Pancreas (tissue), 10 donors: Measurements from ENCODE around the gene DSTN. TPM values are rescaled to one million over a fixed set of nuclear protein-coding genes. Genes with fewer than 3 reads are reported as not detected.
A peak's percentile ranks its signal among the peaks of the same experiment; 100 is the strongest.
"Not testable (repeated sequence)": the region's sequence is repeated elsewhere in the genome, so short reads cannot be mapped to it uniquely, and the experiment has no call there.

Experiments
- ATAC-seq, 4 donors: fragments of 200-7000 bp; cut with Tn5 transposase; one replicate each; pipeline versions ENCODE4 v1.8.0 to v1.9.1; 2020; ENCODE audit warnings: mild to moderate bottlenecking in 4 of 4, moderate library complexity in 4 of 4
- DNase-seq, 6 donors: peaks; one replicate each; pipeline ENCODE4 v3.0.0-alpha.2; 2020
- FAIRE-seq: peaks from 2 replicates; lab custom pipeline; 2012; peaks lifted over from hg19 to GRCh38; lab: Jason Lieb, UNC
- H3K27ac ChIP-seq, 4 donors: fragments of 200-600 bp; sonication (generic); 1 replicate in 3 of 4; 2 replicates in 1 of 4; pipeline versions ENCODE4 v1.5.0 to v1.8.0; 2020
- H3K27me3 ChIP-seq, 4 donors: fragments of 200-600 bp; one replicate each; pipeline ENCODE4 v1.8.0; 2021
- H3K36me3 ChIP-seq, 3 donors: fragments of 200-600 bp; sonication (generic) in 1 of 3; one replicate each; pipeline versions ENCODE4 v1.5.0 to v1.8.0; 2020 to 2021
- H3K4me1 ChIP-seq, 3 donors: fragments of 200-600 bp; one replicate each; pipeline ENCODE4 v1.8.0; 2021
- H3K4me3 ChIP-seq, 4 donors: fragments of 200-600 bp; sonication (generic) in 2 of 4; one replicate each; pipeline versions ENCODE4 v1.5.0 to v1.8.0; 2020 to 2021
- H3K9me3 ChIP-seq, 4 donors: fragments of 200-600 bp; one replicate each; pipeline ENCODE4 v1.8.0; 2021
- CTCF ChIP-seq, 4 donors: fragments of 200-600 bp; sonication (generic) in 3 of 4; IDR thresholded peaks; one replicate each; pipeline versions ENCODE4 v1.5.0 to v1.8.0; 2021; ENCODE audit warnings: antibody characterized with exemption in 4 of 4
- WGBS, 2 donors: extraction: QIAGEN DNeasy Blood & Tissue Kit; methylation state at CpG; one replicate each; pipeline ENCODE4 v1.1.7; 2013; 5-methylcytosine and 5-hydroxymethylcytosine counted together
- intact Hi-C, 3 donors: fragments of 100-400 bp; cut with DNase I; formaldehyde crosslinking; loops; one replicate each; pipeline versions ENCODE4 v1.11.1 to v1.14.2; 2022
- polyA plus RNA-seq, 2 donors: library from polyadenylated mRNA; stranded (reverse); fragments of 200-250 nt; gene quantifications; one replicate each; pipeline ENCODE4 v1.2.3, GENCODE V29; 2013
- total RNA-seq, 6 donors: library from RNA; stranded (reverse); fragmentation: NEBNext Ultra II Directional in 4 of 6; extraction: Animal tissue kit (Norgen Biotek cat#: 25700) in 4 of 6; gene quantifications; one replicate each; pipeline versions ENCODE4 v1.2.1 to v1.2.4, GENCODE V29; 2021 to 2023
- donor health status: healthy with polysubstance abuse.
- donor health status: DM: no; HTN: no; CAD: no; lungs with moderate emphysema.
- donor health status: DM: no; HTN: no; CAD: no.
- donor health status: control.
- donor health status: control.
- donor health status: Bipolar disorder and iron deficiency.
- donor health status: DM: yes; HTN: yes; CAD: no.
- donor health status: DM: no; HTN: no; CAD: no.
- donor health status: DM: no; HTN: no; CAD: no.
- donor health status: DM: yes; HTN: yes; CAD: no.

The DSTN gene
- total and polyA plus RNA-seq, 8 donors: 138 to 242 (median 182) TPM

- intact Hi-C loops: loop anchor here in 1 of 3 donors (10.0 kb wide), 1 partner anchor 248 kb away; no protein-coding TSS in a partner anchor
- 24 to 28% methylated on average over 9 of the region's 9 CpGs for WGBS, 2 donors
- no peak for TF ChIP-seq CTCF (IDR thresholded peaks at IDR 0.05)
- no peak for FAIRE-seq
- Histone ChIP-seq H3K27ac (peak overlapping the region in 2 of 4 donors; percentile 0 to 6), H3K9me3 (no peaks in the 10 kb centered on the region), H3K4me1 (peaks cover 23 to 40% (median 37%) of the 10 kb centered on the region in 3 donors), H3K4me3 (no peak overlapping the region), H3K36me3 (peaks cover 0 to 28% (median 19%) of the 10 kb centered on the region in 3 donors), H3K27me3 (no peaks in the 10 kb centered on the region)
- peak; percentile 51 to 67 (median 59) for ATAC-seq
- peak in 2 of 6 donors; percentile 57 to 58 for DNase-seq
Measured at GRCh38 chr20:17657079-17657825, 87.4 kb downstream of the DSTN start.

GRCh38 chr20:17657898-17658647, 88.2 kb downstream of the DSTN start:
- no peaks in the 10 kb centered on the region for H3K27me3 ChIP-seq
- TF ChIP-seq CTCF (IDR thresholded peaks at IDR 0.05): no peak
- no peak overlapping the region for H3K4me3 ChIP-seq
- ATAC-seq (peak in 1 of 4 donors; percentile 1), FAIRE-seq (no peak), DNase-seq (peak in 1 of 6 donors; percentile 6)
- WGBS, 2 donors: 49 to 51% methylated on average over 9 of the region's 9 CpGs
- intact Hi-C loops: loop anchor here in 1 of 3 donors (10.0 kb wide), 1 partner anchor 247 kb away; no protein-coding TSS in a partner anchor
- H3K27ac ChIP-seq: peak overlapping the region in 2 of 4 donors; percentile 0 to 6
- peaks cover 0 to 26% (median 19%) of the 10 kb centered on the region in 3 donors for H3K36me3 ChIP-seq
- no peaks in the 10 kb centered on the region for H3K9me3 ChIP-seq
- H3K4me1 ChIP-seq: peaks cover 27 to 38% (median 37%) of the 10 kb centered on the region in 3 donors

- no peak for TF ChIP-seq CTCF (IDR thresholded peaks at IDR 0.05)
- peak overlapping the region in 1 of 4 donors; percentile 6 for H3K27ac ChIP-seq
- H3K36me3 ChIP-seq: peaks cover 0 to 24% (median 19%) of the 10 kb centered on the region in 3 donors
- no peaks in the 10 kb centered on the region for H3K9me3 ChIP-seq
- peak in 1 of 6 donors; percentile 2 for DNase-seq
- ATAC-seq: no peak
- H3K4me1 ChIP-seq: peaks cover 30 to 37% (median 37%) of the 10 kb centered on the region in 3 donors
- no peak for FAIRE-seq
- no peaks in the 10 kb centered on the region for H3K27me3 ChIP-seq
- no peak overlapping the region for H3K4me3 ChIP-seq
- 61 to 62% methylated on average over 2 of the region's 2 CpGs for WGBS, 2 donors
- intact Hi-C loops: loop anchor here in 1 of 3 donors (10.0 kb wide), 1 partner anchor 246 kb away; no protein-coding TSS in a partner anchor
Measured at GRCh38 chr20:17658648-17658993, 88.7 kb downstream of the DSTN start.

- not testable (repeated sequence) for H3K27me3 ChIP-seq, ATAC-seq, H3K9me3 ChIP-seq, H3K4me3 ChIP-seq, DNase-seq, FAIRE-seq
- peaks cover 35 to 40% (median 37%) of the 10 kb centered on the region in 3 donors for H3K4me1 ChIP-seq
- peaks cover 0 to 24% (median 19%) of the 10 kb centered on the region in 3 donors for H3K36me3 ChIP-seq
- peak overlapping the region in 2 of 4 donors; percentile 41 to 42 for H3K27ac ChIP-seq
- intact Hi-C loops: loop anchor here in 1 of 3 donors (10.0 kb wide), 1 partner anchor 245 kb away; no protein-coding TSS in a partner anchor
- 89 to 94% methylated on average over 6 to 7 of the region's 7 CpGs for WGBS, 2 donors
Measured at GRCh38 chr20:17659344-17659743, 89.5 kb downstream of the DSTN start.

Other genes with a start within 250 kb of the DSTN start
- gene BFSP1, start 38.7 kb upstream of the DSTN start, total RNA-seq: 1 to 10 TPM in 4 of 6 donors, under 1 TPM in 2; 0.81 to 1.8 (median 1.4) TPM
- 1 to 10 TPM; 1.0 to 2.0 TPM for gene BFSP1, start 38.7 kb upstream of the DSTN start, polyA plus RNA-seq
- gene RRBP1, start 112.2 kb downstream of the DSTN start, total RNA-seq: 100 to 1,000 TPM; 339 to 442 (median 354) TPM
- 100 to 1,000 TPM; 170 to 269 TPM for gene RRBP1, start 112.2 kb downstream of the DSTN start, polyA plus RNA-seq
- gene BANF2, start 129.9 kb downstream of the DSTN start, total RNA-seq: 1 to 10 TPM in 5 of 6 donors, under 1 TPM in 1; 0.88 to 6.4 (median 2.0) TPM
- gene BANF2, start 129.9 kb downstream of the DSTN start, polyA plus RNA-seq: 1 to 10 TPM in 1 of 2 donors, under 1 TPM in 1; 0.59 to 1.3 TPM